ENCODE data around the gene NPPA.

GRCh38 chr1:11857164-11857851 lies 9.7 kb upstream of the NPPA start:
- TF ChIP-seq STAT1 (conservative IDR thresholded peaks at IDR 0.05) (no peak), YY1 (IDR thresholded peaks at IDR 0.05; ENCODE audit: low read depth, low read length) (no peak), JUND (IDR thresholded peaks at IDR 0.05; ENCODE audit: low read depth, low read length) (no peak)
- TF ChIP-seq, protein P1, sequence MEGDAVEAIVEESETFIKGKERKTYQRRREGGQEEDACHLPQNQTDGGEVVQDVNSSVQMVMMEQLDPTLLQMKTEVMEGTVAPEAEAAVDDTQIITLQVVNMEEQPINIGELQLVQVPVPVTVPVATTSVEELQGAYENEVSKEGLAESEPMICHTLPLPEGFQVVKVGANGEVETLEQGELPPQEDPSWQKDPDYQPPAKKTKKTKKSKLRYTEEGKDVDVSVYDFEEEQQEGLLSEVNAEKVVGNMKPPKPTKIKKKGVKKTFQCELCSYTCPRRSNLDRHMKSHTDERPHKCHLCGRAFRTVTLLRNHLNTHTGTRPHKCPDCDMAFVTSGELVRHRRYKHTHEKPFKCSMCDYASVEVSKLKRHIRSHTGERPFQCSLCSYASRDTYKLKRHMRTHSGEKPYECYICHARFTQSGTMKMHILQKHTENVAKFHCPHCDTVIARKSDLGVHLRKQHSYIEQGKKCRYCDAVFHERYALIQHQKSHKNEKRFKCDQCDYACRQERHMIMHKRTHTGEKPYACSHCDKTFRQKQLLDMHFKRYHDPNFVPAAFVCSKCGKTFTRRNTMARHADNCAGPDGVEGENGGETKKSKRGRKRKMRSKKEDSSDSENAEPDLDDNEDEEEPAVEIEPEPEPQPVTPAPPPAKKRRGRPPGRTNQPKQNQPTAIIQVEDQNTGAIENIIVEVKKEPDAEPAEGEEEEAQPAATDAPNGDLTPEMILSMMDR (IDR thresholded peaks at IDR 0.05 in 2 of 3, conservative IDR thresholded peaks at IDR 0.05 in 1 of 3; ENCODE audit: control insufficient read depth in 2 of 3, extremely low read depth in 1 of 3, insufficient read depth in 1 of 3, low read depth in 3 of 3, low read length in 3 of 3) = no peak

All from GM12878 (cell line).